Stimulated activated CD4-positive, alpha-beta T cell treated with anti-CD3 and anti-CD28 coated beads, TNF-alpha, amount 100 ng/mL, for 4 hours (primary cell): ENCODE measurements around the gene GPS2.

Source experiments
- DNase-seq, 3 experiments: peaks; one replicate each; pipeline ENCODE4 v3.0.0-alpha.2; 2020; ENCODE audit warnings: low read depth in 3 of 3

Gene GPS2

DNA sequence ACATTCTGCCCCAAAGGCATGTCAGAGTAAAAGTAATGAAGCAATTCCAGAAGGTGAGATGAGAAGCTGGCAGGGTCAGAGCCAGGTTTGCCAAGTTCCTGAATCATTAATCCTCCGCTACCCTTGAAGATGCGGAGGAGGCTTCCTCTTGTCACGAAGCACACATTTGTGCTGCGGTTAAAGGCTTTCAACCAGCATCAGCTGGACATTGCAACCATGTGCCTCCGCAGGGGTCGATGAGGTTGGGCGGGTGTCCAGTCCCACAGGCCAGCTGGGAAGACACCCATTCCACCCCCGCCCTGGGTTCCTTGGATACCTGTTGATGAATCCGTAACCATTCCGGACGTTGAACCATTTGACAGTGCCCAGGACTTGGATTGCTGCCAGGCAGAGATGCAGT, 22.0 kb downstream of the GPS2 start:
- DNase-seq = no peak

DNA sequence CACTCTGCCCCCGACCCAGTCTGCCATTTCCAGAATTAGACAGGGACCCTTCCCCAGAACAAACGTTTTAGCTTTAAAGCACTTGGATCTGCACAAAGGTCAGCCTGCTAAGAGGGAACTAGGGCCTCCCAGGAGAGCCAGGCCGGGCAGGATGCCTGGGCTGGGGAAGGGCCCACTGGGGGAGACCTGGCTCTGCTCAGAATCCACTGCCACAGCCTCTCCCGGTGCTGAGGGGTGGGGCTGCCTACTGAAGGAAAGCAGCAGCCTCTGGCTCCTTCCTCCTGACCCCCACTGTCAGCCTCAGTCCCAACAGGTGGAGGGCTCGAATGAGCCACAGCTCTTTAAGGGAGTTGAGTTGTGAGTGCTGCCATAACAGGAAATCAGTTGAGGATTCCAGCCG, 22.4 kb downstream of the GPS2 start:
- DNase-seq = no peak

DNA sequence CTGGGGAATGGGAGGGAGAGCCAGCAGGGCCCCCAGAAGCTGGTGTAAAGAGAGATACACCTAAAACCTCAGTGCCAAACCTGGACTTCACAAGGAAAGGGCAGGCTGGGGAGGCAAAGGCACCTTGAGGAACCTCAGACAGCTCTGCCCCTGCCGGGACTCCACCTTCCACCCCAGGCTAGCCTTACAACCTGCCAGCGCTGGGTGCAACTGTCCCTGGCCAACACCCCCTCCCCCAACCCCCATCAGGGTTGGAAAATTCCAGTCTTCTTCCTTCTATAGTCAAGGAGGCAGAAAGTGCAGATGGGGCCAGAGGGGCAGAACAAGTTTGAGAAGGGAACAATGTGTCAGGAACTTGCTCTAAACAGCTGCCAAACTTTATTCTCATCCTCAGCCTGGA, 23.0 kb downstream of the GPS2 start:
- no peak for DNase-seq

DNA sequence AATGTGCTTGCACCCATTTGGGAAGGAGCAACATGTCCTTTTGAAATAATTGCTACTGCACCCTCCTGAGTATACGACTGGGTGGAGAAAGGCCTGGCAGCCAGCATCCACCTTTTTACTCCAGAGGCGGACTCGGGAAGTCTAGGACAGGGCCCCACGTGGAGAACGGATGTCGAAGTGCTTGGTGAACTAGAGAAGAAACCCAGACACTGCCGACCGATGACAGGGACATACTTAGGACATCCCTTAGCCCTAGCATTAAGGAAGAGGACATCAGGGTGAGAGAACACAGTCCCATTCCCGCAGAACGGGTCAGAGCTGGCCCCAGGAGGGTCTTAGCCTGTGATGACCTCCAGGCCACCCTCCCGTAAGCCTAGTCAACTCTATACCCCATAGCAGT, 24.5 kb downstream of the GPS2 start:
- DNase-seq = no peak

DNA sequence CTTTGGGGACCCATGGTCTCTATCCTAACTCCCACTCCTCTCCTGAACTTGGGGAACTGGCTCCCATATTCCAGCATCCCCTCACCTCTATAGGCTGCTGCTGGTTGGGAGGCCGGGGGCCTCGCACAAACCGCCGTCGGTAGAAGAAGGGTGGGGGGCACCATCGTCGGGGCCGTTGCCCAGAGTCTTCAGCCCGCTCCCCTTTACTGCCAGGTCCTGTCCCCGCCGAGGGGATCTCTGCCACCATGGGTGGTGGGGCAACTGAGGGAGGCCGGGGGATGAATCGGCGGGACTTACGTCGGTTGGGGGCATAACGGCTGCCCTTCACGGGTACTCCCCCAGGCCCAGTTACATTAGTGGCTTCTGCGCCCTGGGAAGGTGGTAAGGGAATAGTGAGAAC, 25.0 kb downstream of the GPS2 start:
- no peak for DNase-seq

DNA sequence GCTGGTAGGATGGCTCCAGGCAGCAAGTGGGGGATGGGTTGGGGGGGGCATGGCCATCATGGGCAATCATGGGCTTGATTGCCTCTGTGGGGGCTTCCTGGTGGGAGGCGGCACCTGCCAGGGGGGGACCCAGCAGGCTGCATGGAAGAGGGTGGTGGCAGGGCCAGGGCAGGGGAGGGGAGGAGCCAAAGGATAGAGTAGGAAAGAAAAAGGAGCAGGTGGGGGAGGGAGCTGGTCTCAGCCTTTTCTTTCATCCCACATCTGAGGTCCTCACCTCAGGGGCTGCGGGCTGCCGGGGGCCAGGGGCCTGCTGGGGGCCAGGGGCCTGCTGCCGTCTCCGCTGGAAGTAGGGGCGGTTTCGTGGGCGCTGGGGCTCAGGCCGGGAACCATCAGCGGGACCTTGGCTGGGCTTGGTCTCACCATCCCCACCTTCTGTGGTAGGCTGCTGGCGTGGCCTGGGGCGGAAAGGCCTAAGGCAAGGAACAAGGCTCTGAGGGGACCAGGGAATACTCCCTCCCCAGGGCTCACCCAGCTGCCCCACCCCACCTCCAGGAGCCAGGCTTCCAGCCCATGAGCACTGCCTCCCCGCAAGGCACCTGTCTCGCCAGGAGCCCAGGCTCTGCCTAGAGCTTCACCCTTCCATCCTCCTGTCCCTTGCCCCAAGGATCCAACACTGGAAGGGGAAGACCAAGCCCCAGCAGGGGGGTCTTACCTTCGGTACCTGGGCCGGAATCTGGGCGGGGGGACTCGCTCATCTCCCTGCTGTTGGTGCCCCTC, 25.7 kb downstream of the GPS2 start:
- DNase-seq = no peak

DNA sequence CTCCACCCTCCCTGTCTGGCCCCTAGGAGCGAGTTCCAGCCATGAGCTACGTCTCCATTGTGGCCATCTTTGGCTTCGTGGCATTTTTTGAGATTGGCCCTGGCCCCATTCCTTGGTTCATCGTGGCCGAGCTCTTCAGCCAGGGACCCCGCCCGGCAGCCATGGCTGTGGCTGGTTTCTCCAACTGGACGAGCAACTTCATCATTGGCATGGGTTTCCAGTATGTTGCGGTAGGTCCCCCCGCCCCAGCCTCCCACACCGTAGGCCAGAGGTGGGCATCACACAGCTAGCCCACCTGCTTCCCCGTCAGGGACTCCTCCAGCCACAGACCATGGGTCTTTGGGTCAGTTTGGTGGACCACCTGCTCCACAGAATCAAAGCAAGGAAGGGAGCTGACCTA, 29.5 kb downstream of the GPS2 start:
- no peak for DNase-seq

DNA sequence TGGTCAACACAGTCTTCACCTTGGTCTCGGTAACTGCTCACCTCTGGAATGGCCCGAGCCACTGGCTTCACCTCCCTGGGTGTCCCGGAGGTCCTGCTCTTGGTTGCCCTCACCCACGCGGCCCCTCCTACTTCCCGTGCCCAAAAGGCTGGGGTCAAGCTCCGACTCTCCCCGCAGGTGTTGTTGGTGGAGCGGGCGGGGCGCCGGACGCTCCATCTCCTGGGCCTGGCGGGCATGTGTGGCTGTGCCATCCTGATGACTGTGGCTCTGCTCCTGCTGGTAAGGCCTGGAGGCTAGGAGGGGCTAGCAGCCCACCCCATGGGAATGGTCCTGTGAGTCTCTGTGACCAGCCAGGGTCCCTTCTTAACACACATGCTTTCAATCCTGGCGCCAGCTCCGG, 30.2 kb downstream of the GPS2 start:
- DNase-seq = no peak

DNA sequence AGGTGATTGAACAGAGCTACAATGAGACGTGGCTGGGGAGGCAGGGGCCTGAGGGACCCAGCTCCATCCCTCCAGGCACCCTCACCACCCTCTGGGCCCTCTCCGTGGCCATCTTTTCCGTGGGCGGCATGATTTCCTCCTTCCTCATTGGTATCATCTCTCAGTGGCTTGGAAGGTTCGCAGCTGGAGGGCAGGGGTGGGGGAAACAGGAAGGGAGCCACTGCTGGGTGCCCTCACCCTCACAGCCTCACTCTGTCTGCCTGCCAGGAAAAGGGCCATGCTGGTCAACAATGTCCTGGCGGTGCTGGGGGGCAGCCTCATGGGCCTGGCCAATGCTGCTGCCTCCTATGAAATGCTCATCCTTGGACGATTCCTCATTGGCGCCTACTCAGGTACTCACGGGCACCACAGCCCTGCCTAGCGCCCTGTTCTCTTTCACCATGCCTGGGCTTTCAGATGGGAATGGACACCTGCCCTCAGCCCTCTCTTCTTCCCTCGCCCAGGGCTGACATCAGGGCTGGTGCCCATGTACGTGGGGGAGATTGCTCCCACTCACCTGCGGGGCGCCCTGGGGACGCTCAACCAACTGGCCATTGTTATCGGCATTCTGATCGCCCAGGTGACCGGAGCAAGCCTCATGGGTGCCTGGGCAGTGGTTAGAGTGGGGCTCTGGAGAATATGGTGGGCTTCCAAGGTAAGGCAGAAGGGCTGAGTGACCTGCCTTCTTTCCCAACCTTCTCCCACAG, 31.5 kb downstream of the GPS2 start:
- DNase-seq = no peak

DNA sequence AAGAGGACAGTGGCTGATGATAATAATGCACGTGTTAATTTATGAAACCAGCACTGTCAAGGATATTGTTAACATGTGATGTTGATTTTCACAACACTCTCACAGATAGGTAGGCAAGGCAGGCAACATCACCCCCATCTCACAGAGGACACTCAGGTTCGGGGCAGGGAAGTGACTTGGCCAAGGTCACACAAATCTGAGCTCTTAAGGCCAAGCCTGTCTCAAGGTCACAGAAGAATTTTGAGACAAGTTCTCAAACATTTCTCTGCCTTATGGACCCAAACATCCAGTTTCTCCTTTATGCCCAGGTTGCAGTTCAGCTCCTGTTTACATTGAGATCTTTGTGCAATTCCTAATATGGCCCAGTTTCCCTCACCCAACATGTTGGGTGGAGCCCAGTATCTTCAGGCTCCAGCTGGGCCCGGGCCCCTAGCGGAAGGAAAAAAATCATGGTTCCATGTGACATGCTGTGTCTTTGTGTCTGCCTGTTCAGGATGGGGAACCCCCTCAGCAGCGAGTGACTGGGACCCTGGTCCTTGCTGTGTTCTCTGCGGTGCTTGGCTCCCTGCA, 32.3 kb downstream of the GPS2 start:
- DNase-seq = no peak

DNA sequence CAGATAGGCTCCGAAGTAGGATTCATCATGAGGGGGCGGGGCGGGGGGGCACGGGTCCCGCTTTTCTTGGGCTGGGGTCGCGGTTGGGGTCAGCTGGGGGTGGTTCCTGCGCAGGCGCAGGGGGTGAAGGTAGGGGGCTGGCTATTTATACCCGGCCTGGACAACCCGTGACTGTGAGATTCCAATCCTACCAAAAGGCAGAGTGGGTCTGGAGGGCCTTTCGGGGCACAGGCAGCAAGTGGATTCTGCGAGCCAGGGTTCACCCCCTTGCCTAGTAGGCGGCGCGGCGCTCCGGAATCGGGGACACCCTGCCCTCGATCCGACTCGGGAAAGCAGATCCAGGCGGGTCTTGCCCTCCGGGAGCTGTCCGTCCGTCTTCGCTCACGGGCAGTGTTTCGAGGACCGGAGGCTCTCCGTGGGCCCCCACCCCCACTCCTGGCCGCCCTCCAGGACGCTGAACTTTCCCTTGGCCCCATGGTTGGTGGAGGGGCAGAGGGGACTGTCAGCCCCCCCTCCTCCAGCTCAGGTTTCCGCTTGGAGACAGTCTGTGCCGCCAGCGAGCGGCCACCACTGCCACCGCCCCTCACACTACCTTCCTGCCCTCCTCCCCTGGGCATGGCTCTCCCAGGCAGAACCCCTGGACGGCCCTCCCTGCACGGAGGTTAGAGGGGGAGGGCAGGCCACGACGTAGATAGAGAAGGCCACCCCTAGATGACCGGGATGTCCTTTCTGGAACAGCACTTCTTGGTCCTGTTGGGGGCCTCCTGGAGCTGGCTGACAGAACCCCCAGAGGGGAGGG, 33.0 kb downstream of the GPS2 start:
- no peak for DNase-seq

DNA sequence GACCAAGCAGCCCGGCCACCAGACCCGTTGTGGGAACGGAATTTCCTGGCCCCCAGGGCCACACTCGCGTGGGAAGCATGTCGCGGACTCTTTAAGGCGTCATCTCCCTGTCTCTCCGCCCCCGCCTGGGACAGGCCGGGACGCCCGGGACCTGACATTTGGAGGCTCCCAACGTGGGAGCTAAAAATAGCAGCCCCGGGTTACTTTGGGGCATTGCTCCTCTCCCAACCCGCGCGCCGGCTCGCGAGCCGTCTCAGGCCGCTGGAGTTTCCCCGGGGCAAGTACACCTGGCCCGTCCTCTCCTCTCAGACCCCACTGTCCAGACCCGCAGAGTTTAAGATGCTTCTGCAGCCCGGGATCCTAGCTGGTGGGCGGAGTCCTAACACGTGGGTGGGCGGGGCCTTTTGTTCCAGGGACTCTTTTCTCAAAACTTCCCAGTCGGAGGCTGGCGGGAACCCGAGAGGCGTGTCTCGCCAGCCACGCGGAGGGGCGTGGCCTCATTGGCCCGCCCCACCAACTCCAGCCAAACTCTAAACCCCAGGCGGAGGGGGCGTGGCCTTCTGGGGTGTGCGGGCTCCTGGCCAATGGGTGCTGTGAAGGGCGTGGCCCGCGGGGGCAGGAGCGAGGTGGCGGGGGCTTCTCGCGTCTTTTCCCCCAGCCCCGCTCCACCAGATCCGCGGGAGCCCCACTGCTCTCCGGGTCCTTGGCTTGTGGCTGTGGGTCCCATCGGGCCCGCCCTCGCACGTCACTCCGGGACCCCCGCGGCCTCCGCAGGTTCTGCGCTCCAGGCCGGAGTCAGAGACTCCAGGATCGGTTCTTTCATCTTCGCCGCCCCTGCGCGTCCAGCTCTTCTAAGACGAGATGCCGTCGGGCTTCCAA, 33.8 kb downstream of the GPS2 start, which contains the start of gene SLC2A4:
SLC2A4 (plus strand) TSS at position 645 of the 879 bp plus-strand sequence; CDS start at position 862, 217 bp downstream.
- DNase-seq = peak; percentile 81 to 85 (median 82)

DNA sequence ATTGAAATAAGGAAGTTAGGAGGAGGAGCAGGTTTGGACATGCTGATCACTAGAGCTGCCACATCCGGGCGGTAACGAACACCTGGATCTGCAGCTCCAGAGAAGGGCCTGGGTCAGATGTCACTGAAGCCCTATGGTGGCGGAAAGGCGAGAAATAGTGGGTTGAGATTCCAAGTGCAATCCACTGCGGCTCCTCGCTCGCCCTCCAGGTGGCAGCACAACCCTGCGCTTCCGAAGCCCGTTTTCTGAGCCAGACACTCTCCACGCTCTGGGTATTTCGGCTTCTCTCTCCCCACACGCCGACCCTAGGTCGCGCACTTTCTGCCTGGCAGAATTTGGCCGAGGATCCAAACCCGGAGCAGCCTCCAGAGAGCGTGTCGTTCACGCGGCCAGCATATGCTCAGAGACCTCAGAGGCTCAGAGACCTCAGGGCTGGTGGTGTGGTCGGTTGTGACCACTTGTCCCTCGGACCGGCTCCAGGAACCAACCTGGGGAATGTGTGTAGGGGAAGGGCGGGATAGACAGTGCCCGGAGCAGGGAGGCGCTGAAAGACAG, 34.6 kb downstream of the GPS2 start:
- peak; percentile 71 to 78 (median 71) for DNase-seq

DNA sequence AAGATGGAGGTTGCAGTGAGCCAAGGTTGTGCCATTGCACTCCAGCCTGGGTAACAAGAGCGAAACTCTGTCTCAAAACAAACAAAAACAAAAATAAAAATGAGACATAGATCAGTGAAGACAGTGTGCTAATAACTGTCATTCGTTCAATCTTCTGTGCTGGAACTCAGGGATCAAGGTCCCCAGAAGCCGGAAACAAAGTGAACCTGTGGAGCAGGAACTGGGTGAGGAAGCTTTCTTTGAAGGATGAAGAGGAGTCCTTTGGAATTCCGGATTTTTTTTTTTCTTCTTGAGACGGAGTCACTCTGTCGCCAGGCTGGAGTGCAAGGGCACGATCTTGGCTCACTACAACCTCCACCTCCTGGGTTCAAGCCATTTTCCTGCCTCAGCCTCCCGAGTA, 35.7 kb downstream of the GPS2 start:
- DNase-seq = no peak

DNA sequence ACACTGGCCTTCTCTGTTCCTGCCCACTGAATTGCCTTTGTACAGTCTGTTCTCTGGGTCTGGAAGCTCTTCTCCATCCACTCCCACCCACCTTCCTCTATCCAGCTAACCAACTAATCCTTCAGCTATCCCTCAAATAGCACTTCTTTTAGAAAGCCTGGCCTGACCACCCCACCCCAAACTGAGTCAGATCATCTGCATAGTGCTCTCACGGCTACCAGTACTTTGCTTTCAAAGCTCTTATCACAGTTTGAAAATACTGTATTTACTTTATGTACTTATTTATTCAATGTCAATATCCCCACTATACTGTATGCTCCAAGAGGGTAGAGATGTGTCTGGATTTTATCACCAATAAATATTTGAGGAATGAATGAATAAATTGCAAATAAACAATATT, 48.4 kb downstream of the GPS2 start:
- no peak for DNase-seq

DNA sequence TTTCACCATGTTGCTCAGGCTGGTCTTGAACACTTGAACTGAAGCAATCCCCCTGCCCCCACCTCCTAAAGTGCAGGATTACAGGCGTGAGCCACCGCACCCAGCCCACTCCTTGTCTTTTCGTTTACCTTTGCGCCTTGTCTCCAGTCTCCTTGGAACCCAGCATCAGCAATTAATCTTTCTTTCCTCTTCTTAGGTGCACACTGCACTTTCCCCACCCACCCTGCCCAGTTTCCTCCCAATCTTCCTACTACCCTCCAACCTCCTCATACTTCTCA, 51.4 kb downstream of the GPS2 start:
- DNase-seq = no peak

DNA sequence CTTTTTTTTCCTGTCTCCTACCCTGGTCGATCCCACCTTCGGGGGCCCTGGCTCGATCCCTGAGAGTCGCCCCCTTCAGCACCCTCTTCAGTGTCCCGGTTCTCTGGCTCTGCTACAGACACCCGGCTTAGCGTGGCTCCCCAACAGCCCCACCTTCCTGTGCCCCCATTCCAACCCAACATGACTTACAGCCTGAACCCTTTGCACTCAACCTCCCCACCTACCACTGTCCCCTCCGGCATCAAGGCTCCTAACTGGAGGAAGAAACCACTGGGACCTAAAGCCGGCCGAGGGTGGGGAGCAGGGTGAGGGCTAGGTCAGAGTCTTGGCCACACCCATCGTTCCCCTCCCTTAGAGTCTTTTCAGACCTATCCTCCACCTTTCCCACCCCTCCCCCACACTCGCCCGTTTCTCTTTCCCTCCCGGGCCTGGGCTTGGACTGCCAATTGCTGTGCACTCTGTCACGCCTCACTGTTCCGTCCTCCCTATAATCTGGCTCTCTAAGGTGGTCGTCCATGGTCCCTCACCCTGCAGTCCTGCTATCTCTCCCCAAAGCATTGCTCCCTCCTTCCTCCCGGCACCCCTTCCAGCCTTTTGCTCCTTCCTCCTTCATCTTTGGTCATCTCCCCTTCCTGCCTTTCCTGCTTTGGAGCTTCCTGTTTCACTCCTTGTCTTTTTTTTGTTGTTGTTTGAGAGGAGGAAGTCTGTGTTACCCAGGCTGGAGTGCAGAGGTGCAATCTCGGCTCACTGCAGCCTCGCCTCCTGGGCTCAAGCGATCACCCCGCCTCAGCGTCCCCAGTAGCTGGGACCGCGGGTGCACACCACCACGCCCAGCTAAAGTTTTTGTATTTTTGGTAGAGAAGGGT, 52.0 kb downstream of the GPS2 start:
- DNase-seq = no peak
